ENCODE measurements around the gene TRIM40. TPM values are rescaled to one million over a fixed set of nuclear protein-coding genes. Genes with fewer than 3 reads are reported as not detected.
A peak's percentile ranks its signal among the peaks of the same experiment; 100 is the strongest.

TRIM40 gene
- total RNA-seq, 1 donor from 2014 or later = not detected

DNA sequence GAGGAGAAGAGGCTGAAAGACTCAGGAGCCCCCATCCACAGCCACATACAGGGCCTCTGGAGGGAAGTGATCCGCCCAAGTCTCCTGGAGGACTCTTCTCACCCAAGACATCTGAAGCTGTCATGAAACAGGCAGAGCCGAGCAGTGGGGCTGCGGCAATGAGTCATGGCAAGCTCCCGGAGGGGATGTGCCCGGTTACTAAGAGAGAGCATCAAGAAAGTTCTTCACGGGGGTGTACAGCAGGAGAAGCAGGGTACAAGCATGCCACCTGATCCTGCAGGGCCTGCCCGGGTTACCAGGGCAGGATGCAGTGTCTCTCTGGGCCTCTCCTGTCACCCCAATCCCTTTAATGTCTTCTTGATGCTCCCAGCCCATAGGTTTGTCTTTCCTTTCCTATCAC, 56.1 kb downstream of the TRIM40 start:
- peaks cover 11% of the 10 kb centered on the region for H3K9me3 Mint-ChIP-seq (ENCODE audit: unreplicated experiment)
- DNase-seq = no peak
- H3K27me3 Mint-ChIP-seq (ENCODE audit: unreplicated experiment) = peaks cover 15% of the 10 kb centered on the region
- H3K4me3 Mint-ChIP-seq (ENCODE audit: unreplicated experiment) = no peak overlapping the region
- H3K27ac Mint-ChIP-seq (ENCODE audit: unreplicated experiment) = no peak overlapping the region
- H3K36me3 Mint-ChIP-seq (ENCODE audit: unreplicated experiment) = peaks cover 7% of the 10 kb centered on the region
- peaks cover 22% of the 10 kb centered on the region for H3K4me1 Mint-ChIP-seq (ENCODE audit: low read depth, unreplicated experiment)
- TF ChIP-seq, protein P1, sequence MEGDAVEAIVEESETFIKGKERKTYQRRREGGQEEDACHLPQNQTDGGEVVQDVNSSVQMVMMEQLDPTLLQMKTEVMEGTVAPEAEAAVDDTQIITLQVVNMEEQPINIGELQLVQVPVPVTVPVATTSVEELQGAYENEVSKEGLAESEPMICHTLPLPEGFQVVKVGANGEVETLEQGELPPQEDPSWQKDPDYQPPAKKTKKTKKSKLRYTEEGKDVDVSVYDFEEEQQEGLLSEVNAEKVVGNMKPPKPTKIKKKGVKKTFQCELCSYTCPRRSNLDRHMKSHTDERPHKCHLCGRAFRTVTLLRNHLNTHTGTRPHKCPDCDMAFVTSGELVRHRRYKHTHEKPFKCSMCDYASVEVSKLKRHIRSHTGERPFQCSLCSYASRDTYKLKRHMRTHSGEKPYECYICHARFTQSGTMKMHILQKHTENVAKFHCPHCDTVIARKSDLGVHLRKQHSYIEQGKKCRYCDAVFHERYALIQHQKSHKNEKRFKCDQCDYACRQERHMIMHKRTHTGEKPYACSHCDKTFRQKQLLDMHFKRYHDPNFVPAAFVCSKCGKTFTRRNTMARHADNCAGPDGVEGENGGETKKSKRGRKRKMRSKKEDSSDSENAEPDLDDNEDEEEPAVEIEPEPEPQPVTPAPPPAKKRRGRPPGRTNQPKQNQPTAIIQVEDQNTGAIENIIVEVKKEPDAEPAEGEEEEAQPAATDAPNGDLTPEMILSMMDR (IDR thresholded peaks at IDR 0.05; ENCODE audit: partially characterized antibody, unreplicated experiment) = no peak

DNA sequence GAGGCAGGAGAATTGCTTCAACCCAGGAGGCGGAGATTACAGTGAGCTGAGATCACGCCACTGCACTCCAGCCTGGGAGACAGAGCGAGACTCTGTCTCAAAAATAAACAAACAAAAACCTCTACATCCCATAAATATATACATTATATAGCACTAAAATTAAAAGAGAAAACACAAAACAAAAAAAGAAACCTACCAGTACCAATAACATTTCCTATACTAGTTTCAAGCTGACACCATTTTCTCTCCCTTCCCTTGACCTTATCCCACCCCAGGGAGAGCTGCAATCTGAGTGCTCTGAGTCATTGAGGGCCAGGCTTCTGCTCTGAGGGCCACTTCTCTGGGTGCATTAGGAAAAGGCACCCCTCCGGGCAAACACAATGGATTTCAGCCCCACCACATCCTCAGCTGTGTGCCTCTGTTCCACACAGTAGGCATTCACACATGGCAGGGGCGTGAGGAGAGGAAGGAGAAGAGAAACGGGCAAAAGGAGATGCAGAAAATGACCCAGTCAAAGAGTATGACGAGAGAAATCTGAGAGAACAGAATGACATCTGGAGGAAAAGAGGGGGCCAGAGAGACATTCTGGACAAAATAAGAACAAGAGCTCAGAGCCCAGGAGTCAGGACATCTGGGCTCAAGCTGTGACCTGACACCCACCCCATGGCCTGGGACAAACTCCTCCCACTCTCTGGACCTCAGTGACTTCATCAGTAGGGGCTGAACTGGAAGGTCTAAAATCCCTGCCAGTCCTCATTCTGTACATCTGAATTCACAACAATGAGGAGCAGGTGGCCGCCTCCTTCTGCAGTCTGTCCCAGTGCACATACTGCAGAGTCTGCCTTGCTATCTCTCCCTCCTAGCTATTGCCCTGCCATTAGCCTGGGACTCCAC, 59.1 kb downstream of the TRIM40 start:
- Mint-ChIP-seq H3K27me3 (ENCODE audit: unreplicated experiment) (peaks cover 14% of the 10 kb centered on the region), H3K36me3 (ENCODE audit: unreplicated experiment) (no peaks in the 10 kb centered on the region), H3K9me3 (ENCODE audit: unreplicated experiment) (peaks cover 11% of the 10 kb centered on the region), H3K27ac (ENCODE audit: unreplicated experiment) (peak overlapping the region; percentile 100), H3K4me3 (ENCODE audit: unreplicated experiment) (peak overlapping the region; percentile 48), H3K4me1 (ENCODE audit: low read depth, unreplicated experiment) (peaks cover 28% of the 10 kb centered on the region)
- peak; percentile 82 for DNase-seq
- TF ChIP-seq, protein P1 (IDR thresholded peaks at IDR 0.05; ENCODE audit: partially characterized antibody, unreplicated experiment) = no peak

GRCh38 chr6:30195951-30196350, 60.0 kb downstream of the TRIM40 start:
- peak overlapping the region; percentile 100 for H3K27ac Mint-ChIP-seq (ENCODE audit: unreplicated experiment)
- peaks cover 12% of the 10 kb centered on the region for H3K27me3 Mint-ChIP-seq (ENCODE audit: unreplicated experiment)
- H3K4me3 Mint-ChIP-seq (ENCODE audit: unreplicated experiment) = peak overlapping the region; percentile 48
- no peak for DNase-seq
- TF ChIP-seq, protein P1 (IDR thresholded peaks at IDR 0.05; ENCODE audit: partially characterized antibody, unreplicated experiment) = no peak
- peaks cover 11% of the 10 kb centered on the region for H3K9me3 Mint-ChIP-seq (ENCODE audit: unreplicated experiment)
- H3K36me3 Mint-ChIP-seq (ENCODE audit: unreplicated experiment) = no peaks in the 10 kb centered on the region
- peaks cover 28% of the 10 kb centered on the region for H3K4me1 Mint-ChIP-seq (ENCODE audit: low read depth, unreplicated experiment)

DNA sequence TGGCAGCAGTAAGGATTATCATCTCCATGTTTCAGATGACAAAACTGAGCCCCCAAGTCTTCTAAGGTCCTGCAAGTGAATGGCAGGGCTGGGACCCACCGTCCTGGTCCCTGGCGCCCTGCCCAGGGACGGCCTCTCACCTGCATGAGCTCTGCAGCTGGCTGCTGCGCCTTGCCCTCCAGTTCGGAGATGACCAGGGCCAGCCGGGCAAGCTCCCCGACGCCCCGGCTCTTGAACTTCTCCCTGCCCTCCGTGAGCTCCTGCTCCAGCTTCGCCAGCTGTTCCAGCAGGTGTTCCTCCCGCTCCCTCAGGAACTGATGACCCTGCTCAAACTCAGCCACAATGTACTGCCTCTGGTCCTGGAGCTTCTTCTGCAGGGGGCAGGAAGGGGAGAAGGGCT, 60.4 kb downstream of the TRIM40 start:
- Mint-ChIP-seq H3K9me3 (ENCODE audit: unreplicated experiment) (peaks cover 11% of the 10 kb centered on the region), H3K36me3 (ENCODE audit: unreplicated experiment) (no peaks in the 10 kb centered on the region), H3K27me3 (ENCODE audit: unreplicated experiment) (peaks cover 12% of the 10 kb centered on the region), H3K27ac (ENCODE audit: unreplicated experiment) (peak overlapping the region; percentile 100), H3K4me3 (ENCODE audit: unreplicated experiment) (peak overlapping the region; percentile 48), H3K4me1 (ENCODE audit: low read depth, unreplicated experiment) (peaks cover 27% of the 10 kb centered on the region)
- no peak for DNase-seq
- TF ChIP-seq, protein P1 (IDR thresholded peaks at IDR 0.05; ENCODE audit: partially characterized antibody, unreplicated experiment) = no peak

Other genes starting within 250 kb of the TRIM40 start
- 60.2 TPM for gene HLA-A, start 193.6 kb upstream of the TRIM40 start, total RNA-seq (ENCODE audit: unreplicated experiment)
- 17.0 TPM for gene POLR1H, start 74.9 kb upstream of the TRIM40 start, total RNA-seq (ENCODE audit: unreplicated experiment)
- 52.3 TPM for gene PPP1R11, start 68.9 kb upstream of the TRIM40 start, total RNA-seq (ENCODE audit: unreplicated experiment)
- not detected for gene RNF39, start 60.4 kb upstream of the TRIM40 start, total RNA-seq (ENCODE audit: unreplicated experiment)
- not detected for gene TRIM31, start 23.1 kb upstream of the TRIM40 start, total RNA-seq (ENCODE audit: unreplicated experiment)
- not detected for gene TRIM10, start 25.1 kb downstream of the TRIM40 start, total RNA-seq (ENCODE audit: unreplicated experiment)
- gene TRIM15, start 27.4 kb downstream of the TRIM40 start, total RNA-seq (ENCODE audit: unreplicated experiment) = not detected
- gene TRIM26, start 77.3 kb downstream of the TRIM40 start, total RNA-seq (ENCODE audit: unreplicated experiment) = 58.5 TPM
- 14.0 TPM for gene TRIM39, start 190.8 kb downstream of the TRIM40 start, total RNA-seq (ENCODE audit: unreplicated experiment)
- 36.7 TPM for gene RPP21, start 209.0 kb downstream of the TRIM40 start, total RNA-seq (ENCODE audit: unreplicated experiment)

Data from glutamatergic neuron (in vitro differentiated cells).